Pancreas (tissue), 10 donors: ENCODE data around the gene EMILIN3. TPM values are rescaled to one million over a fixed set of nuclear protein-coding genes. Genes with fewer than 3 reads are reported as not detected.
A peak's percentile ranks its signal among the peaks of the same experiment; 100 is the strongest.

Experiments used
- ATAC-seq, 4 donors: fragments of 200-7000 bp; cut with Tn5 transposase; one replicate each; pipeline versions ENCODE4 v1.8.0 to v1.9.1; 2020; ENCODE audit warnings: mild to moderate bottlenecking in 4 of 4, moderate library complexity in 4 of 4
- DNase-seq, 6 donors: peaks; one replicate each; pipeline ENCODE4 v3.0.0-alpha.2; 2020
- FAIRE-seq: peaks from 2 replicates; lab custom pipeline; 2012; peaks lifted over from hg19 to GRCh38; lab: Jason Lieb, UNC
- H3K27ac ChIP-seq, 4 donors: fragments of 200-600 bp; sonication (generic); 1 replicate in 3 of 4; 2 replicates in 1 of 4; pipeline versions ENCODE4 v1.5.0 to v1.8.0; 2020
- H3K27me3 ChIP-seq, 4 donors: fragments of 200-600 bp; one replicate each; pipeline ENCODE4 v1.8.0; 2021
- H3K36me3 ChIP-seq, 3 donors: fragments of 200-600 bp; sonication (generic) in 1 of 3; one replicate each; pipeline versions ENCODE4 v1.5.0 to v1.8.0; 2020 to 2021
- H3K4me1 ChIP-seq, 3 donors: fragments of 200-600 bp; one replicate each; pipeline ENCODE4 v1.8.0; 2021
- H3K4me3 ChIP-seq, 4 donors: fragments of 200-600 bp; sonication (generic) in 2 of 4; one replicate each; pipeline versions ENCODE4 v1.5.0 to v1.8.0; 2020 to 2021
- H3K9me3 ChIP-seq, 4 donors: fragments of 200-600 bp; one replicate each; pipeline ENCODE4 v1.8.0; 2021
- WGBS, 2 donors: extraction: QIAGEN DNeasy Blood & Tissue Kit; methylation state at CpG; one replicate each; pipeline ENCODE4 v1.1.7; 2013; 5-methylcytosine and 5-hydroxymethylcytosine counted together
- intact Hi-C, 3 donors: fragments of 100-400 bp; cut with DNase I; formaldehyde crosslinking; loops; one replicate each; pipeline versions ENCODE4 v1.11.1 to v1.14.2; 2022
- polyA plus RNA-seq, 2 donors: library from polyadenylated mRNA; stranded (reverse); fragments of 200-250 nt; gene quantifications; one replicate each; pipeline ENCODE4 v1.2.3, GENCODE V29; 2013
- total RNA-seq, 6 donors: library from RNA; stranded (reverse); fragmentation: NEBNext Ultra II Directional in 4 of 6; extraction: Animal tissue kit (Norgen Biotek cat#: 25700) in 4 of 6; gene quantifications; one replicate each; pipeline versions ENCODE4 v1.2.1 to v1.2.4, GENCODE V29; 2021 to 2023
- TF ChIP-seq, protein P1 (sequence below), 4 donors: fragments of 200-600 bp; sonication (generic) in 3 of 4; IDR thresholded peaks; one replicate each; pipeline versions ENCODE4 v1.5.0 to v1.8.0; 2021; ENCODE audit warnings: antibody characterized with exemption in 4 of 4
- donor health status: healthy with polysubstance abuse.
- donor health status: DM: no; HTN: no; CAD: no; lungs with moderate emphysema.
- donor health status: DM: no; HTN: no; CAD: no.
- donor health status: control.
- donor health status: control.
- donor health status: Bipolar disorder and iron deficiency.
- donor health status: DM: yes; HTN: yes; CAD: no.
- donor health status: DM: no; HTN: no; CAD: no.
- donor health status: DM: no; HTN: no; CAD: no.
- donor health status: DM: yes; HTN: yes; CAD: no.

Gene EMILIN3
- total and polyA plus RNA-seq, 8 donors, result 0.04 to 0.33 (median 0.06) TPM; not detected in 3

DNA sequence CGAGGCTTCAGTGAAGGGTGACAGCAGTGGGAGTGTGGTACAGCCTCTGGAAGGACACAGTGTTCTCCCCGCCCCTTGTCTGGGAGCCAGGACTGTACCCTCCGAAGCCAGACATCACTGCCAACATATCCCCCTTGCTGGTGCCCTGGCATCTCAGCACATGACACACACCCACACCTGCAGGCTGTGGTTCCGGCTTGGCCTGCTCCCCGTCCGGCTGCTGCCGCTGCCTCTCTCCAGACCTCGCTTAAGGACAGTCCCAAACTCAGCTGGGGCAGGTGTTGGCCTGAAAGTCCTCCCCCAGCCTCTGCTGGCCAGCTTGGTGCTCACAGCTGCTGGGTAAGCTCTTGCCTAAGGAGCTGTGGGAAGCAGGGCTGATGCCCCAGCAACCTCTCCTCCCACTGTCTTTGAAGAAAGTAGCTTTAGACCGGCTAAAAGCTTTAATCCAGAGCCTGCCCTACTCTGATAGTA, 7.0 kb downstream of the EMILIN3 start:
- 86 to 90% methylated on average over 9 of the region's 9 CpGs for WGBS, 2 donors
- FAIRE-seq (no peak), ATAC-seq (no peak), DNase-seq (no peak)
- intact Hi-C loops, result no loop called here
- Histone ChIP-seq H3K4me3 (no peak overlapping the region), H3K27me3 (no peaks in the 10 kb centered on the region), H3K36me3 (peaks cover 0 to 7% (median 0%) of the 10 kb centered on the region in 3 donors), H3K9me3 (no peaks in the 10 kb centered on the region), H3K27ac (no peak overlapping the region), H3K4me1 (no peaks in the 10 kb centered on the region)
- TF ChIP-seq, protein P1, sequence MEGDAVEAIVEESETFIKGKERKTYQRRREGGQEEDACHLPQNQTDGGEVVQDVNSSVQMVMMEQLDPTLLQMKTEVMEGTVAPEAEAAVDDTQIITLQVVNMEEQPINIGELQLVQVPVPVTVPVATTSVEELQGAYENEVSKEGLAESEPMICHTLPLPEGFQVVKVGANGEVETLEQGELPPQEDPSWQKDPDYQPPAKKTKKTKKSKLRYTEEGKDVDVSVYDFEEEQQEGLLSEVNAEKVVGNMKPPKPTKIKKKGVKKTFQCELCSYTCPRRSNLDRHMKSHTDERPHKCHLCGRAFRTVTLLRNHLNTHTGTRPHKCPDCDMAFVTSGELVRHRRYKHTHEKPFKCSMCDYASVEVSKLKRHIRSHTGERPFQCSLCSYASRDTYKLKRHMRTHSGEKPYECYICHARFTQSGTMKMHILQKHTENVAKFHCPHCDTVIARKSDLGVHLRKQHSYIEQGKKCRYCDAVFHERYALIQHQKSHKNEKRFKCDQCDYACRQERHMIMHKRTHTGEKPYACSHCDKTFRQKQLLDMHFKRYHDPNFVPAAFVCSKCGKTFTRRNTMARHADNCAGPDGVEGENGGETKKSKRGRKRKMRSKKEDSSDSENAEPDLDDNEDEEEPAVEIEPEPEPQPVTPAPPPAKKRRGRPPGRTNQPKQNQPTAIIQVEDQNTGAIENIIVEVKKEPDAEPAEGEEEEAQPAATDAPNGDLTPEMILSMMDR (IDR thresholded peaks at IDR 0.05), result no peak

GRCh38 chr20:41358717-41359116, 7.9 kb downstream of the EMILIN3 start:
- TF ChIP-seq, protein P1 (IDR thresholded peaks at IDR 0.05), result no peak
- H3K4me3 ChIP-seq, result no peak overlapping the region
- FAIRE-seq, result no peak
- H3K27ac ChIP-seq, result no peak overlapping the region
- H3K36me3 ChIP-seq, result peaks cover 0 to 7% (median 0%) of the 10 kb centered on the region in 3 donors
- no peaks in the 10 kb centered on the region for H3K9me3 ChIP-seq
- 78 to 86% methylated on average over 7 of the region's 7 CpGs for WGBS, 2 donors
- no peaks in the 10 kb centered on the region for H3K4me1 ChIP-seq
- no peaks in the 10 kb centered on the region for H3K27me3 ChIP-seq
- intact Hi-C loops, result no loop called here
- no peak for ATAC-seq
- DNase-seq, result peak in 1 of 6 donors; percentile 50

DNA sequence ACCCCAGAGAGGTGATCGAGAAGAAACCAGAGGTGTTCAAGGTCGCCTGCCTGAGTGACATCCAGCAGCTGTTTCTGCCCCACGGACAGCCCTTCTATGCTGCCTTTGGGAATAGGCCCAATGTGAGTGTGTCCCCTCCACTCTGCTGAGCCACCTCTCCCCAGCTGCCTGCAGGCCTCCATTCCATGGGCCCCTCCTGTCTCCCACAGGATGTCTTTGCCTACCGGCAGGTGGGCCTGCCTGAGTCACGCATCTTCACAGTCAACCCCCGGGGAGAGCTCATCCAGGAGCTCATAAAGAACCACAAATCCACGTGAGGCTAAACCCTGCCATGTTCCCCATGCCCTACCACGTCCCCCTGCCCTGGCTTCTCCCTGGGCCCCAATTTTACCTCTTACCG, 8.4 kb downstream of the EMILIN3 start:
- WGBS, 2 donors, result 77 to 88% methylated on average over 8 to 9 of the region's 9 CpGs
- Histone ChIP-seq H3K27me3 (no peaks in the 10 kb centered on the region), H3K4me1 (no peaks in the 10 kb centered on the region), H3K36me3 (peaks cover 0 to 7% (median 0%) of the 10 kb centered on the region in 3 donors), H3K4me3 (no peak overlapping the region), H3K9me3 (no peaks in the 10 kb centered on the region), H3K27ac (no peak overlapping the region)
- intact Hi-C loops, result no loop called here
- peak in 1 of 6 donors; percentile 42 for DNase-seq
- FAIRE-seq, result no peak
- TF ChIP-seq, protein P1 (IDR thresholded peaks at IDR 0.05), result no peak
- ATAC-seq, result no peak

- DNase-seq, result no peak
- TF ChIP-seq, protein P1 (IDR thresholded peaks at IDR 0.05), result no peak
- Histone ChIP-seq H3K9me3 (no peaks in the 10 kb centered on the region), H3K4me3 (no peak overlapping the region), H3K27me3 (no peaks in the 10 kb centered on the region), H3K4me1 (no peaks in the 10 kb centered on the region), H3K36me3 (peaks cover 0 to 7% (median 0%) of the 10 kb centered on the region in 3 donors), H3K27ac (no peak overlapping the region)
- no peak for ATAC-seq
- intact Hi-C loops, result no loop called here
- 93 to 94% methylated on average over 11 of the region's 11 CpGs for WGBS, 2 donors
- no peak for FAIRE-seq
Observed at GRCh38 chr20:41357424-41358163, 9.0 kb downstream of the EMILIN3 start.

DNA sequence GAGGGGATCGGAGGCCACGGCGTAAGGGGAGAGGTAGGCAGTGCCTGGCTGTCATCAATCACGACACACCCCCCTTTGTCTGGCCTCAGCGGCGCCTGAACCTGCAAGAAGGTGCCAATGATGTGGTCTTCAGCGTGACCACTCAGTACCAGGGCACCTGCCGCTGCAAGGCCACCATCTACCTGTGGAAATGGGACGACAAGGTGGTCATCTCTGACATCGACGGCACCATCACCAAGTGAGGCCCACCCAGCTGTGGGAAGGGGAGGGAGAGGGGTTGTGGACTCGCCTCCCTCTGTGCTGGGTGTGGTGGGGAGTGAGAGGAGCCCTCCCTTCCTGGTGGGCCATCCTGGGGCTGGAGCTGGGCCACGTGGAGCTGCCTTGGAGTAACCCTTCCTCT, 9.7 kb downstream of the EMILIN3 start:
- TF ChIP-seq, protein P1 (IDR thresholded peaks at IDR 0.05), result no peak
- intact Hi-C loops, result no loop called here

More for the DNA sequence above, 9.7 kb downstream of the EMILIN3 start:
- Histone ChIP-seq H3K27me3 (no peaks in the 10 kb centered on the region), H3K36me3 (peaks cover 0 to 7% (median 0%) of the 10 kb centered on the region in 3 donors), H3K4me3 (no peak overlapping the region), H3K9me3 (no peaks in the 10 kb centered on the region), H3K4me1 (no peaks in the 10 kb centered on the region), H3K27ac (no peak overlapping the region)
- 87 to 89% methylated on average over 13 of the region's 13 CpGs for WGBS, 2 donors
- DNase-seq (no peak), ATAC-seq (no peak), FAIRE-seq (no peak)
